ENCODE results near the gene APOD.
"Not testable (repeated sequence)": the region's sequence is repeated elsewhere in the genome, so short reads cannot be mapped to it uniquely, and the experiment has no call there.

GRCh38 chr3:195620476-195620875, 36.7 kb upstream of the APOD start:
- TF ChIP-seq CTCF, POLR2A (IDR thresholded peaks at IDR 0.05): not testable (repeated sequence)

Data from vagina (tissue), 2 donors.